Hepatocyte (in vitro differentiated cells): ENCODE data around the gene NHLRC4.

Source experiments
- EZH2 ChIP-seq: fragments of 200-600 bp; sonication (generic); IDR thresholded peaks from 2 replicates; pipeline ENCODE4 v1.6.1; 2016; ENCODE audit warnings: antibody characterized with exemption, mild to moderate bottlenecking, borderline replicate concordance
- EZH2phosphoT487 ChIP-seq: fragments of 200-600 bp; sonication (generic); IDR thresholded peaks from one replicate; pipeline ENCODE4 v1.6.1; 2018; ENCODE audit warnings: antibody characterized with exemption, mild to moderate bottlenecking, low read depth, moderate library complexity; ENCODE audit not compliant: unreplicated experiment, severe bottlenecking
- TF ChIP-seq, protein P1 (sequence below): fragments of 200-600 bp; sonication (generic); IDR thresholded peaks from 2 replicates; pipeline ENCODE4 v1.5.1; 2016; ENCODE audit warnings: antibody characterized with exemption, mild to moderate bottlenecking; ENCODE audit not compliant: poor library complexity

DNA sequence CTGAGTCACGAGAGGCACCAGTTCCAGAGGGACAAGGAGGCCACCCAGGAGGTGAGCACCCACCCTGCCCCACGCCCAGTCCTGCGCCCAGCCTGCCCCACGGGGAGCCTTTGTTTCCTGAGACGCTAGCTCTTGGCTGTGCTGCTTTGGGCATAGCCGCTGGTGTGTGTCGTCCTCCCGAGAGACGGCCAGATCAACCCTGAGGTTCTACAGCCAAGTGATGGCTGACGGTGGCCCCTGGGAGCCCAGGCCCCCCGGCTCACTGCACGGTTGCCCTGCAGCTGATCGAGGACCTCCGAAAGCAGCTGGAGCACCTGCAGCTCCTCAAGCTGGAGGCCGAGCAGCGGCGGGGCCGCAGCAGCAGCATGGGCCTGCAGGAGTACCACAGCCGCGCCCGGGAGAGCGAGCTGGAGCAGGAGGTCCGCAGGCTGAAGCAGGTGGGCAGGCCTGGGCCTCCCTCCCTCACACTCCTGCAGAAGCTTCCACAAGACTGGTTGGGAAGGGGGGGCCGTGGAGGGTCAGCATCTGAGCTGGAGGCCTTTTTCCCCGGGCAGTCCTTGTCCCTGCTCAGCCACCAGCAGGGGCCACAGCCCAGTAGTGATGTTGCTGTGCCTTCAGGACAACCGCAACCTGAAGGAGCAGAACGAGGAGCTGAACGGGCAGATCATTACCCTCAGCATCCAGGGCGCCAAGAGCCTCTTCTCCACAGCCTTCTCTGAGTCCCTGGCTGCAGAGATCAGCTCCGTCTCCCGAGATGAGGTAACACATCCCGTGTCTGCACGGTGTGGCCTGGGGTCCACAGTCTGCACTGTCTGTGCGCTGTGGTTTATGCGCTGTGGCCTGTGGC lies 46.7 kb upstream of the NHLRC4 start:
- TF ChIP-seq, protein P1, sequence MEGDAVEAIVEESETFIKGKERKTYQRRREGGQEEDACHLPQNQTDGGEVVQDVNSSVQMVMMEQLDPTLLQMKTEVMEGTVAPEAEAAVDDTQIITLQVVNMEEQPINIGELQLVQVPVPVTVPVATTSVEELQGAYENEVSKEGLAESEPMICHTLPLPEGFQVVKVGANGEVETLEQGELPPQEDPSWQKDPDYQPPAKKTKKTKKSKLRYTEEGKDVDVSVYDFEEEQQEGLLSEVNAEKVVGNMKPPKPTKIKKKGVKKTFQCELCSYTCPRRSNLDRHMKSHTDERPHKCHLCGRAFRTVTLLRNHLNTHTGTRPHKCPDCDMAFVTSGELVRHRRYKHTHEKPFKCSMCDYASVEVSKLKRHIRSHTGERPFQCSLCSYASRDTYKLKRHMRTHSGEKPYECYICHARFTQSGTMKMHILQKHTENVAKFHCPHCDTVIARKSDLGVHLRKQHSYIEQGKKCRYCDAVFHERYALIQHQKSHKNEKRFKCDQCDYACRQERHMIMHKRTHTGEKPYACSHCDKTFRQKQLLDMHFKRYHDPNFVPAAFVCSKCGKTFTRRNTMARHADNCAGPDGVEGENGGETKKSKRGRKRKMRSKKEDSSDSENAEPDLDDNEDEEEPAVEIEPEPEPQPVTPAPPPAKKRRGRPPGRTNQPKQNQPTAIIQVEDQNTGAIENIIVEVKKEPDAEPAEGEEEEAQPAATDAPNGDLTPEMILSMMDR, result no peak
- TF ChIP-seq EZH2 (no peak), EZH2phosphoT487 (no peak)
